Ishikawa (cell line): Measurements from ENCODE around the gene JMJD1C.

Experiments
- CEBPB ChIP-seq: IDR thresholded peaks from 2 replicates; pipeline ENCODE4 v1.6.1; 2012
- EGR1 ChIP-seq: IDR thresholded peaks from 2 replicates; pipeline ENCODE4 v1.6.1; 2012
- EP300 ChIP-seq: IDR thresholded peaks from 2 replicates; pipeline ENCODE4 v1.6.1; 2012; ENCODE audit warnings: borderline replicate concordance
- MAX ChIP-seq: IDR thresholded peaks from 2 replicates; pipeline ENCODE4 v1.6.1; 2012
- RAD21 ChIP-seq: IDR thresholded peaks from 2 replicates; pipeline ENCODE4 v1.6.1; 2012; ENCODE audit warnings: low read depth
- TAF1 ChIP-seq: IDR thresholded peaks from 2 replicates; pipeline ENCODE4 v1.6.1; 2012; ENCODE audit warnings: low read depth, mild to moderate bottlenecking
- TCF12 ChIP-seq: IDR thresholded peaks from 2 replicates; pipeline ENCODE4 v1.6.1; 2012; ENCODE audit warnings: low read depth

GRCh38 chr10:63363951-63364350, 101.8 kb downstream of the JMJD1C start:
- TF ChIP-seq RAD21: no peak
- TF ChIP-seq CEBPB: no peak
- TF ChIP-seq EP300: no peak
- no peak for TF ChIP-seq EGR1
- TF ChIP-seq TAF1: no peak
- no peak for TF ChIP-seq MAX
- TF ChIP-seq TCF12: no peak
